HT-29 (cell line): ENCODE measurements around the gene BFSP2. TPM values are rescaled to one million over a fixed set of nuclear protein-coding genes. Genes with fewer than 3 reads are reported as not detected.

Source experiments
- DNase-seq: peaks from one replicate; pipeline ENCODE4 v3.0.0-alpha.2; 2015; ENCODE audit warnings: low spot score
- total RNA-seq: library from RNA; depleted of rRNA; stranded (reverse); fragments of >200 nt; shearing (Covaris generic); gene quantifications from 2 replicates; pipeline ENCODE4 v1.2.3, GENCODE V29; 2014

Gene BFSP2
- total RNA-seq, 1 experiment from 2014 or later: not detected

- DNase-seq: no peak
Observed at GRCh38 chr3:133383741-133384140, 16.1 kb upstream of the BFSP2 start.

- DNase-seq: peak; percentile 55
Observed at GRCh38 chr3:133384331-133385027, 15.4 kb upstream of the BFSP2 start.

GRCh38 chr3:133386876-133387275 is 13.0 kb upstream of the BFSP2 start:
- no peak for DNase-seq

GRCh38 chr3:133387341-133387740 is 12.5 kb upstream of the BFSP2 start:
- no peak for DNase-seq

- no peak for DNase-seq
Observed at GRCh38 chr3:133388696-133389395, 11.0 kb upstream of the BFSP2 start.

GRCh38 chr3:133390715-133391114 is 9.1 kb upstream of the BFSP2 start:
- DNase-seq: no peak

GRCh38 chr3:133393204-133393603 is 6.7 kb upstream of the BFSP2 start:
- DNase-seq: no peak

GRCh38 chr3:133393691-133394474 is 6.0 kb upstream of the BFSP2 start:
- DNase-seq: no peak

- DNase-seq: no peak
Observed at GRCh38 chr3:133394561-133395311, 5.1 kb upstream of the BFSP2 start.

- DNase-seq: no peak
Observed at GRCh38 chr3:133396906-133397305, 3.0 kb upstream of the BFSP2 start.

- no peak for DNase-seq
Observed at GRCh38 chr3:133401374-133402135, 1.7 kb downstream of the BFSP2 start.

GRCh38 chr3:133404920-133405319 is 5.1 kb downstream of the BFSP2 start:
- DNase-seq: no peak

- DNase-seq: no peak
Observed at GRCh38 chr3:133408366-133408765, 8.5 kb downstream of the BFSP2 start.

- no peak for DNase-seq
Observed at GRCh38 chr3:133408961-133409360, 9.1 kb downstream of the BFSP2 start.

GRCh38 chr3:133410191-133410892 is 10.5 kb downstream of the BFSP2 start:
- DNase-seq: no peak

GRCh38 chr3:133412183-133413132 is 12.6 kb downstream of the BFSP2 start:
- DNase-seq: no peak

- DNase-seq: peak; percentile 10
Observed at GRCh38 chr3:133413161-133414020, 13.5 kb downstream of the BFSP2 start.

- DNase-seq: no peak
Observed at GRCh38 chr3:133414021-133414392, 14.2 kb downstream of the BFSP2 start.
